ENCODE results near the gene ARHGAP6. TPM values are rescaled to one million over a fixed set of nuclear protein-coding genes. Genes with fewer than 3 reads are reported as not detected.

ARHGAP6 gene
- total RNA-seq, 1 experiment from 2014 or later = 0.07 TPM

DNA sequence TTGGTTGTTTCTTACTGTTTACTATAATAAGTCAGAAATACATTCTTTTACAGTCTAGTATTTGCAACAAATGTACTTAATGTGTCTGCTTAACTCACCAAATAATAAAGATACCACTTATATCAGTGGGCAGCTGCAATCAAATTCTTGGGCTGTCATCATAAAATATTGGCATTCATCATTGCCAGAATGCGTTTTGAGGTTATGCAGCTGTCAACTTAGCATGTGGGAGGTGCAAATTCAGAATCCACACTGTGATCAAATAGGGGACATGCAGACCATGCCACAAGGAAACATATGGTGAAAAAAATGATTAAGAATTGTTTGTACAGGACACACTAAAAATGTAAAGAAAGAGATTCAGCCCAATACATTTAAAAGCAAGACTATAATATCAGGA, 468.0 kb downstream of the ARHGAP6 start:
- Histone ChIP-seq H4K20me1 (ENCODE audit: control insufficient read depth, insufficient read depth, insufficient read length) (no peaks in the 10 kb centered on the region), H3K14ac (ENCODE audit: insufficient read depth, low read length) (no peak overlapping the region), H3K23me2 (ENCODE audit: insufficient read length, low read depth, low read length, poor library complexity, severe bottlenecking) (no peaks in the 10 kb centered on the region), H2BK15ac (ENCODE audit: low read depth, low read length) (no peak overlapping the region), H2BK12ac (ENCODE audit: insufficient read length, low read depth, low read length) (no peak overlapping the region), H3K79me2 (ENCODE audit: insufficient read depth, low read length) (no peaks in the 10 kb centered on the region), H3T11ph (ENCODE audit: low read length) (no peak overlapping the region), H3K18ac (ENCODE audit: insufficient read length, low read depth, low read length) (no peak overlapping the region), H3K79me1 (ENCODE audit: insufficient read depth, low read depth, low read length, poor library complexity, severe bottlenecking) (no peaks in the 10 kb centered on the region), H3K27me3 (ENCODE audit: insufficient read depth, low read length) (no peaks in the 10 kb centered on the region), H3K4me1 (ENCODE audit: insufficient read depth, low read length) (no peaks in the 10 kb centered on the region), H2AFZ (ENCODE audit: low read length) (no peak overlapping the region), H3K4ac (ENCODE audit: low read depth, low read length) (no peak overlapping the region), H3K9ac (ENCODE audit: extremely low read depth, insufficient read length, low read length) (no peak overlapping the region), H4K8ac (replicated peaks; ENCODE audit: insufficient read length, low read depth, low read length) (no peak overlapping the region), H3K4me2 (ENCODE audit: insufficient read depth, insufficient read length, low read length) (no peak overlapping the region), H2BK120ac (ENCODE audit: low read depth, low read length, poor library complexity, severe bottlenecking) (no peak overlapping the region), H2AK5ac (ENCODE audit: insufficient read length, low read length) (no peak overlapping the region), H3K56ac (ENCODE audit: insufficient read length, low read depth, low read length) (no peak overlapping the region), H3K27ac (ENCODE audit: insufficient read length, low read depth, low read length) (no peak overlapping the region), H4K91ac (ENCODE audit: insufficient read length, low read depth, low read length) (no peak overlapping the region), H3K9me3 (ENCODE audit: control insufficient read depth, low read depth, low read length) (no peaks in the 10 kb centered on the region), H4K5ac (ENCODE audit: insufficient read length, low read depth, low read length) (no peak overlapping the region), H2BK20ac (ENCODE audit: low read depth, low read length, poor library complexity, severe bottlenecking) (no peak overlapping the region), H3K23ac (ENCODE audit: insufficient read length, low read depth, low read length) (no peak overlapping the region), H2BK5ac (ENCODE audit: insufficient read length, low read length) (no peak overlapping the region)
- Mint-ChIP-seq H3K4me1 (0 out of 4 replicates have a peak, but pooled peaks cover 0 to 2% of the 10 kb centered on the region in 2 experiments), H3K27ac (no peak overlapping the region), H3K36me3 (ENCODE audit: insufficient read depth in 1 of 3, low read depth in 3 of 3) (peaks cover 0 to 2% (median 0%) of the 10 kb centered on the region in 3 experiments; a peak in 1 of 7 replicates), H3K4me3 (no peak overlapping the region), H3K9me3 (peaks cover 52 to 69% of the 10 kb centered on the region in 2 experiments), H3K27me3 (ENCODE audit: low read depth) (no peaks in the 10 kb centered on the region)
- TF ChIP-seq, protein P1, sequence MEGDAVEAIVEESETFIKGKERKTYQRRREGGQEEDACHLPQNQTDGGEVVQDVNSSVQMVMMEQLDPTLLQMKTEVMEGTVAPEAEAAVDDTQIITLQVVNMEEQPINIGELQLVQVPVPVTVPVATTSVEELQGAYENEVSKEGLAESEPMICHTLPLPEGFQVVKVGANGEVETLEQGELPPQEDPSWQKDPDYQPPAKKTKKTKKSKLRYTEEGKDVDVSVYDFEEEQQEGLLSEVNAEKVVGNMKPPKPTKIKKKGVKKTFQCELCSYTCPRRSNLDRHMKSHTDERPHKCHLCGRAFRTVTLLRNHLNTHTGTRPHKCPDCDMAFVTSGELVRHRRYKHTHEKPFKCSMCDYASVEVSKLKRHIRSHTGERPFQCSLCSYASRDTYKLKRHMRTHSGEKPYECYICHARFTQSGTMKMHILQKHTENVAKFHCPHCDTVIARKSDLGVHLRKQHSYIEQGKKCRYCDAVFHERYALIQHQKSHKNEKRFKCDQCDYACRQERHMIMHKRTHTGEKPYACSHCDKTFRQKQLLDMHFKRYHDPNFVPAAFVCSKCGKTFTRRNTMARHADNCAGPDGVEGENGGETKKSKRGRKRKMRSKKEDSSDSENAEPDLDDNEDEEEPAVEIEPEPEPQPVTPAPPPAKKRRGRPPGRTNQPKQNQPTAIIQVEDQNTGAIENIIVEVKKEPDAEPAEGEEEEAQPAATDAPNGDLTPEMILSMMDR (conservative IDR thresholded peaks at IDR 0.05) = no peak
- DNase-seq = no peak
- WGBS (ENCODE audit: extremely low coverage, insufficient read length, low lambda C conversion rate) = no CpG with 5 or more reads among the region's 1 CpG

Data from H9 (cell line).